MM.1S (cell line): ENCODE measurements around the gene UBE2D4.

ENCODE experiments used
- DNase-seq: peaks from one replicate; pipeline ENCODE4 v3.0.0-alpha.2; 2015
- H2AFZ ChIP-seq: fragments of 300-600 bp; sonication (generic); 2 replicates; pipeline ENCODE4 v1.6.0; 2016; ENCODE audit warnings: antibody characterized with exemption, low read length
- H3F3A ChIP-seq: fragments of 300-600 bp; sonication (generic); 2 replicates; pipeline ENCODE4 v1.6.1; 2016; ENCODE audit warnings: mild to moderate bottlenecking, antibody characterized with exemption, low read length, moderate library complexity, mixed read lengths; ENCODE audit not compliant: insufficient read depth
- H3K27ac ChIP-seq: fragments of 300-600 bp; sonication (generic); 2 replicates; pipeline ENCODE4 v1.5.1; 2016; ENCODE audit warnings: mild to moderate bottlenecking, low read length
- H3K27me3 ChIP-seq: fragments of 300-600 bp; sonication (generic); replicated peaks from 2 replicates; pipeline ENCODE4 v1.6.0; 2016; ENCODE audit warnings: low read length; ENCODE audit not compliant: insufficient read depth
- H3K36me3 ChIP-seq: fragments of 300-600 bp; sonication (generic); replicated peaks from 2 replicates; pipeline ENCODE4 v1.6.1; 2016; ENCODE audit warnings: mild to moderate bottlenecking, low read length, mixed read lengths; ENCODE audit not compliant: insufficient read depth
- H3K4me1 ChIP-seq: fragments of 300-600 bp; sonication (generic); 2 replicates; pipeline ENCODE4 v1.6.1; 2016; ENCODE audit warnings: low read length, mixed read lengths
- H3K4me2 ChIP-seq: fragments of 300-600 bp; sonication (generic); 2 replicates; pipeline ENCODE4 v1.6.0; 2016; ENCODE audit warnings: low read depth, low read length
- H3K4me3 ChIP-seq: fragments of 300-600 bp; sonication (generic); 2 replicates; pipeline ENCODE4 v1.5.1; 2016; ENCODE audit warnings: low read length, mixed read lengths
- H3K79me2 ChIP-seq: fragments of 300-600 bp; sonication (generic); 2 replicates; pipeline ENCODE4 v1.6.1; 2016; ENCODE audit warnings: mixed run types, low read length, mixed read lengths
- H3K9ac ChIP-seq: fragments of 300-600 bp; sonication (generic); 2 replicates; pipeline ENCODE4 v1.6.1; 2016; ENCODE audit warnings: low read length, mixed read lengths
- H3K9me2 ChIP-seq: fragments of 300-600 bp; sonication (generic); replicated peaks from 2 replicates; pipeline ENCODE4 v1.6.1; 2016; ENCODE audit warnings: mild to moderate bottlenecking, low read length, mixed read lengths; ENCODE audit not compliant: insufficient read depth
- H3K9me3 ChIP-seq: fragments of 300-600 bp; sonication (generic); replicated peaks from 2 replicates; pipeline ENCODE4 v1.6.1; 2016; ENCODE audit warnings: mild to moderate bottlenecking, low read length, mixed read lengths; ENCODE audit not compliant: insufficient read depth
- H4K20me1 ChIP-seq: fragments of 300-600 bp; sonication (generic); 2 replicates; pipeline ENCODE4 v1.6.1; 2016; ENCODE audit warnings: mild to moderate bottlenecking, low read length, moderate library complexity, mixed read lengths; ENCODE audit not compliant: insufficient read depth
- CTCF ChIP-seq: fragments of 300-600 bp; sonication (generic); IDR thresholded peaks from 2 replicates; pipeline ENCODE4 v1.5.1; 2016; ENCODE audit warnings: antibody characterized with exemption, low read length, mixed read lengths
- EZH2 ChIP-seq: fragments of 300-600 bp; sonication (generic); optimal IDR thresholded peaks from 2 replicates; pipeline ENCODE3; 2017; ENCODE audit warnings: low read depth, mild to moderate bottlenecking, antibody characterized with exemption, low read length, mixed read lengths
- EZH2phosphoT487 ChIP-seq: fragments of 300-600 bp; sonication (generic); IDR thresholded peaks from 2 replicates; pipeline ENCODE4 v1.6.1; 2018; ENCODE audit warnings: antibody characterized with exemption, low read length

The UBE2D4 gene

DNA sequence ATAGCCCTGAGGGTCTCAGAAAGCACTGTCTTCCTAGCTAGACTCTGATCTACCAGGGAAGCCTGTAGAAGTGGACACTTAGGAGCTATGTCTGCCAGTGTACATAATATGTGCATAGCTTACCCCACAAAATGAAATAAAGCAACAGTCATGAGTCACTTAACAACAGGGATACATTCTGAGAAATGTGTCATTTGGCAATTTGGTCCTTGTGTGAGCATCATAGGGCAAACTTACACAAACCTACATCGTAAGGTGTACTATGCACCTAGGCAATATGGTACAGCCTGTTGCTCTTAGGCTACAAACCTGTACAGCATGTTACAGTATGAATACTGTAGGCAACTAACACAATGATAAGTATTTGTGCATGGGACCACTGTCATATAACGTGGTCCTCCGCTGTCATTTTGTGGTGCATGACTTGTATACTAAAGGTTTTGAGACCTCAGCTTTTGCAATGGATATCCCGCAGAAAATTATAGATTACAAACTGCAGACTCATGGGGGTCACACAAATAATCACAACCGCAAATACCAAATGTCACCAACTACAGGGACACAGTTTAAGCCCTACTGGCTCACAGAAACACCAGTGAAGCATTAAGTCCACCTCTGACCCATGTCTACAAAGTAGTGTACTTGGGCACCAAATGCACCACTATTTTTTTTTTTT lies 21.6 kb upstream of the UBE2D4 start:
- Histone ChIP-seq H3K4me1 (peaks cover 14% of the 10 kb centered on the region; the same call in 1 of the 2 replicates), H3K4me3 (no peak overlapping the region), H3K9ac (no peak overlapping the region), H2AFZ (no peak overlapping the region), H3K9me3 (no peaks in the 10 kb centered on the region), H4K20me1 (no peaks in the 10 kb centered on the region), H3K4me2 (peak overlapping the region; percentile 50; the same call in 1 of the 2 replicates), H3K9me2 (no peaks in the 10 kb centered on the region), H3K79me2 (peaks cover 61% of the 10 kb centered on the region), H3F3A (no peaks in the 10 kb centered on the region), H3K27me3 (no peaks in the 10 kb centered on the region), H3K27ac (no peak overlapping the region), H3K36me3 (no peaks in the 10 kb centered on the region)
- no peak for TF ChIP-seq CTCF
- TF ChIP-seq EZH2 = no peak
- TF ChIP-seq EZH2phosphoT487 = no peak
- no peak for DNase-seq

- no peak for DNase-seq
- peak overlapping the region; percentile 75 for H3K9ac ChIP-seq
- no peaks in the 10 kb centered on the region for H3F3A ChIP-seq
- no peaks in the 10 kb centered on the region for H3K9me2 ChIP-seq
- peak overlapping the region; percentile 48 for H2AFZ ChIP-seq
- H3K27me3 ChIP-seq = no peaks in the 10 kb centered on the region
- no peak overlapping the region for H3K27ac ChIP-seq
- H3K4me2 ChIP-seq = peak overlapping the region; percentile 50
- peak overlapping the region; percentile 86 for H3K4me3 ChIP-seq
- H3K9me3 ChIP-seq = no peaks in the 10 kb centered on the region
- TF ChIP-seq EZH2phosphoT487 = no peak
- no peak for TF ChIP-seq CTCF
- no peak for TF ChIP-seq EZH2
- H3K79me2 ChIP-seq = peaks cover 56% of the 10 kb centered on the region
- H4K20me1 ChIP-seq = no peaks in the 10 kb centered on the region
- H3K4me1 ChIP-seq = peaks cover 14% of the 10 kb centered on the region; the same call in 1 of the 2 replicates
- no peaks in the 10 kb centered on the region for H3K36me3 ChIP-seq
Measured at GRCh38 chr7:43905209-43905946, 20.9 kb upstream of the UBE2D4 start.

DNA sequence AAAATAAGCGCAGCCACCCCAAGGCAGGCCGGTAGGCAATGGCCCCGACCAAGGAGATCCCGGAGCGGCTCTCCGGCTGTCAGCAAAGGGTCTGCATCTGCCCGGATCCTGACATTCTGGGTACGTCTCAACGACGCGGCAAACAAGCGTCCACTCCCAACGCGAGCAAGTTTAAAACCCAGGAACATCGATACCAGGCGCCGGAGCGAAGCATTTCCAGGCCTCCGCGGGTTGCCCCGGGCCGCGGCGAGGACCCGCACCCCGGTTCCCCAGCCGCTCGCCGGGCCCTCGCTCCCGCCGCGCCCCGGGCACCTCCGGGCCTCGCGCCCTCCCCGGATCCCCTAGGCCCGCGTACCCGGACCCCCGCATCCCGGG lies 20.3 kb upstream of the UBE2D4 start:
- TF ChIP-seq EZH2phosphoT487 = no peak
- no peak for TF ChIP-seq CTCF
- Histone ChIP-seq H4K20me1 (no peaks in the 10 kb centered on the region), H3K79me2 (peaks cover 51% of the 10 kb centered on the region), H3K9me3 (no peaks in the 10 kb centered on the region), H3F3A (no peaks in the 10 kb centered on the region), H3K36me3 (no peaks in the 10 kb centered on the region), H2AFZ (peak overlapping the region; percentile 48), H3K4me1 (peaks cover 14% of the 10 kb centered on the region; the same call in 1 of the 2 replicates), H3K9me2 (no peaks in the 10 kb centered on the region), H3K4me3 (peak overlapping the region; percentile 86), H3K27me3 (no peaks in the 10 kb centered on the region), H3K4me2 (peak overlapping the region; percentile 50), H3K9ac (peak overlapping the region; percentile 75), H3K27ac (no peak overlapping the region)
- peak; percentile 34 for DNase-seq
